HG03280 (cell line): ENCODE measurements around the gene RBM17.
A peak's percentile ranks its signal among the peaks of the same experiment; 100 is the strongest.
"Not testable (repeated sequence)": the region's sequence is repeated elsewhere in the genome, so short reads cannot be mapped to it uniquely, and the experiment has no call there.

Experiments used
- ATAC-seq: cut with Tn5 transposase; IDR thresholded peaks from one replicate; pipeline ENCODE4 v1.9.1; 2021; ENCODE audit warnings: mild to moderate bottlenecking, moderate library complexity; ENCODE audit not compliant: unreplicated experiment

Gene RBM17

GRCh38 chr10:6151087-6151977 is 62.5 kb downstream of the RBM17 start:
- ATAC-seq, result peak; percentile 78

GRCh38 chr10:6153845-6154244 is 65.0 kb downstream of the RBM17 start:
- no peak for ATAC-seq

- ATAC-seq, result no peak
Observed at GRCh38 chr10:6154566-6154965, 65.7 kb downstream of the RBM17 start.

- ATAC-seq, result no peak
Observed at GRCh38 chr10:6158276-6158675, 69.4 kb downstream of the RBM17 start.

GRCh38 chr10:6161921-6162320 is 73.1 kb downstream of the RBM17 start:
- no peak for ATAC-seq

- no peak for ATAC-seq
Observed at GRCh38 chr10:6162589-6163356, 73.9 kb downstream of the RBM17 start.

- ATAC-seq, result peak; percentile 96
Observed at GRCh38 chr10:6163364-6164270, 74.8 kb downstream of the RBM17 start.

GRCh38 chr10:6164271-6165095 is 75.6 kb downstream of the RBM17 start:
- no peak for ATAC-seq

- ATAC-seq, result no peak
Observed at GRCh38 chr10:6165221-6165725, 76.4 kb downstream of the RBM17 start.

- ATAC-seq, result not testable (repeated sequence)
Observed at GRCh38 chr10:6165933-6166332, 77.1 kb downstream of the RBM17 start.
